Measurements from ENCODE around the gene CDH13.

The CDH13 gene

DNA sequence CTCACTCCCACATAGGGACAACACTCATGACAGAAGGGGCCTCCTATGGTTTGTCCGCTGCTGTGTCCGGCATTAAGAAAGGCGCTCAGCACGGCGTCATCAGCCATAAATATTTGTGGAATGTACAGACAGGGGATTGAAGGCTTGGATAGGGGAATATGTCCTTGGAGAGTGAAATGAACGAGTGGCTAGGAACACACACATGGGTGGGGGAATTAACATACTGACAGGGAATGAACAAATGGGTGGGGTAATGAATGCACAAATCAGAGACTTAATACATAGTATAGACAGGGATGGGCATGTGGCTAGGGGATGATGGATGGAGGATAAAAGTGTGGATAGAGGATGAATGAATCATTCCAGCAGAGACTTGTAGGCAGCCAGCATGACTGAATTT is 1027.0 kb downstream of the CDH13 start:
- no peak for DNase-seq

DNA sequence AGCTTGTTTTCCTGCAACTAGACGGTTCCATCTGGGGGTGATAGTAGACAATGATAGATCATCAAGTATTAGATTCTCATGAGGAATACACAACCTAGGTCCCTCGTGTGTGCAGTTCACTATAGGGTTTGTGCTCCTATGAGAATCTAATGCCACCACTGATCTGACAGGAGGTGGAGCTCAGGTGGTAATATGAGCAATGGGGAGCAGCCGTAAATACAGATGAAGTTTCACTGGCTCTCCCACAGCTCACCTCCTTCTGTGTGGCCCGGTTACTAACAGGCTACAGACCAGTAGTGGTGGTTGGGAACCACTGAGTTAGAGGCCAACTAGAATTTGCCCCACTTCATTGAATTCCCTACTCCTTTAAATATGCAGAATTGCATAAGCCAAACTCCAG is 1033.5 kb downstream of the CDH13 start:
- no peak for DNase-seq

DNA sequence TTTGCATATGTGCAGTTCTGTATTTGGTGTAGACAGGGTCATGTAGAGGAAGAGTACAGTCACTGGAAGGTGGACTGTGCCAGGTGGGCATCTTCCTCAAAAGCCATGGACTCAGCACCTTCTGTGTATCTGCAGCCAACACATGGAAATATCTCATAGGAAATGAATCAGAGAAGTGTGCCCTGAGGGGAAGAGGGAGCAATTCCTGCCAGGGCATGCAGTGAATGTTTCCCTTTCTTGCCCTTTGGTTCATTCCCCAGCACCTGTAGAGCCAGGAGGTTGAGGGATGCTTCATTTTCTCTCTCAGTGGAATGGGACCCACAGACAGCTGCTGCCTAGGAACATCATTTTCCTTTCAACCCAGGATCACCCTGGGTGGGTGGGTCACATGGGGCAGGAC is 1034.9 kb downstream of the CDH13 start:
- no peak for DNase-seq

DNA sequence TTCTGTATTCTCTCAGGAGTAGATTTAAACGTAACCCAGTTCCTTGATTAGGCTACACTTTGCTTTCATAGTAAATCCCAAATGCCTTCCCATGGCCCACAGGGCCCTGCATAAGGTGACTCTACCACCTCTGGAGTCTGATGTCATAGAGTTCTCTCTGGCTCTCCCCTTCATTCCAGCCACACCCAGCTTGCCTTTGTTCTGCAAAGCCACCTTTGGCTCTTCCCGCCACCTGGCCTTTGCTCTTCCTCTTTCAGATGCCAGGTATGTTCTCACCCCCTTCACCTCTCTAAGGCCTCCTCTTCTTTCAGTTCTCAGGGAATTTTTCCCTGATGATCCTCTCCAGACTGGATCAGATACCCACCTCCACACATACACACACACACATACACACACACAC is 1039.7 kb downstream of the CDH13 start:
- no peak for DNase-seq

DNA sequence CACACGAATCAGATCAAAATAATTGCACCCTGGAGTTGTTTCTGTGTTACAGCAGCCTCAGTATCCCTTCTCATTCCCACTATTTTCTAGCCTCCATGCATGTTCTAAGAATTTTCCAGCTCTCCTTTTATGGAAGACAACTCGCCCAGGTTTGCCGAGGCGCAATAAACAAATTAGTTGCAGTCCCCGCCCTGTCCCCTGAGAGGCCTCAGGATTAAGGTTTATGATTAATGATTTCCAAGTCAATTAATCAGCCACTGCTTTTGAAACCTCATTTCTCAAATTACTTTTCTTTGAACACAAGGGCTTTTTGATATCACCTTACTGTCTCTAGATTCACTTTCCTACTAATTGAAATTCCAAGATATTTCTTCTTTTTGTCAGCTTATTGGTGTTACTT is 1042.7 kb downstream of the CDH13 start:
- no peak for DNase-seq

DNA sequence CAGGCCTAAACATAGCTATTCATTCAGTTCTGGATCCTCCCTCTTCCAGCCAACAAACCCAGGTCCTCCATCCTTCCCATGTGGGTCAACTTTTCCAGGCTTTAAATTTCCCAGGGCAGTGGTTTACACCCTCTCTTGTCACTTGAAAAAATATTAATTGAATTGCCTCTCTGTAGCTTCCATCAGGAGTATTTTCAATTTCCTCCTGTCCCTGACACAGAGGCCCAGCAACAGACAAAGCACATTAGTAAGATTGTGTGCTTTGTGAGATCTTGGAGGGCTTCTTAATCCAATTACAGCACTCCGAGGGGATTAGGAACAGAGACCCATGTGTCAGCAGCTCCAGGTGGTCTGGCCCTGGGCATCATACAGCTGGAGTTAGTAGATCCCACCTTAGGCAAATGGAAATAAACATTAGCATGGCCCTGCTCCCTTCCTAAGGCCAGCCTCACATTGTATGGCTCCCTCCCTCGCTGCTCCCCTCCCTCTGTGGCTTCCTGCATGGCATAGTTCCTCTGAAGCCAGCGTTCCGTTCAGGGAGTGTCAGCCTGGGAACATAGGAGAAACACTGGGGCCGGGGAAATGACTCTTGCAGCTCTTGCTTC is 1048.3 kb downstream of the CDH13 start:
- DNase-seq, result no peak

DNA sequence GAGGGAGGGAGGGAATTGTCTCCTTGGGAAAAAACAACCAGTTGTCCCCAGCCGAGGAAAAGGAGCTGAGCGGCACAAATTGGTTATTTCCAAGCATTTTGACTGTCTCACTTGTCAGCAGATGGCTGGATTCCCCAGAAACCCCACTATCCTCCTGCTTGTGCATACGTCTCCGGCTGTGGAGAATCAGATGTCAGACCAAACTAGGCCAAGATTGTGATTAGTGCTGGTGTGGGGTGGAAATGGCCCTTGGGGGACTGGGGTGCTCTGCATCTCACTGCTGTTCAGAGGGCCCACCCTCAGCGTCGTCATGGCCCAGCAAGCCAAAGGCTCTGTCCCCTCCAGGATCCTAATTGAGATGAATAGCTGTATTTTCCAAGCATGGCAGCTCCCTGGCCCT is 1049.3 kb downstream of the CDH13 start:
- DNase-seq, result no peak

DNA sequence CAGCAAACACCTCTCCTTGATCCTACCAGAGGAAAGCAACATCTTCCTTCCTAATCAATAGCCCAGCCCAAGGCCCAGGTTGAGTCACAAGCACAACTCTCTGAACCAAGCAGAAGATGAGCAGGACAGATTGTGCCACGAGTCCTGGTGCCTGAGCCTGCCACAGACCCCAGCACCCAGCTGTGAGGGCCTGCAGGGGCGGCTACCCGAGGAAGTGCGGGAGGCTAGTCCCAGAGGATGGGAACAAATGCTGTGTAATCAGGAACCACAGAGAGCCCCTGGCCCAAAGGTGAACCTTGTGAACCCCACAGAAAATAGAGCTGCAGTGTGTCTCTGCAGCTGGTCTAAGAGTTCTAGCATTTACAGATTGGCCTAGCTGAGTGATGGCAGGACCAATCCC is 1054.2 kb downstream of the CDH13 start:
- DNase-seq, result no peak

DNA sequence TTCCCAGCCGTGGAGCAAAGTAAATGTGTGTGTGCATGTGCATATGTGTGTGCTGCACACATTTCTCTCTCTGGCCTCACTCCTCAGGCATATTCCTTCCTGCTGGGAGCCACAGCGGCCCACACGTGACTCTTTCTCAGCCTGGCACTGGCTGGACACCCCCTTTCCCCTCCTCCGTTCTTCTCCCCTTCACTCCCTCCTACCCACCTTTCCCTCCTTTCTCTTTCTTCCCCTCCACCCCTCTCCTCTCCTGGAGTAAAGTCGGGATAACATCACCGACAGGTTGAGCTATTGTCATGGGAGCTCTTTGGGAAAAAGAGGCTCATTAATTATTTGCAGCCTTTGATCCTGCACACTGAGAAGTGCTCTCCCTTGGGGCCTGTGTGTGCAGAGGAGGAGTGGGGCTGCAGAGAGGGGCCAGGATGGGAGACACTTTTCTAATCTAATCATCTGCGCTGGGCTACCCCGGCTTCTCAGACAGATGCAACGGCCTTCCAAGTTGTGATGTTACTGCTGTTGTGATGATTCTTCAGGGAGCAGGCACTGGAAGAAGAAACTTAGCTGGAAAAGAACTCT is 1054.7 kb downstream of the CDH13 start:
- no peak for DNase-seq

DNA sequence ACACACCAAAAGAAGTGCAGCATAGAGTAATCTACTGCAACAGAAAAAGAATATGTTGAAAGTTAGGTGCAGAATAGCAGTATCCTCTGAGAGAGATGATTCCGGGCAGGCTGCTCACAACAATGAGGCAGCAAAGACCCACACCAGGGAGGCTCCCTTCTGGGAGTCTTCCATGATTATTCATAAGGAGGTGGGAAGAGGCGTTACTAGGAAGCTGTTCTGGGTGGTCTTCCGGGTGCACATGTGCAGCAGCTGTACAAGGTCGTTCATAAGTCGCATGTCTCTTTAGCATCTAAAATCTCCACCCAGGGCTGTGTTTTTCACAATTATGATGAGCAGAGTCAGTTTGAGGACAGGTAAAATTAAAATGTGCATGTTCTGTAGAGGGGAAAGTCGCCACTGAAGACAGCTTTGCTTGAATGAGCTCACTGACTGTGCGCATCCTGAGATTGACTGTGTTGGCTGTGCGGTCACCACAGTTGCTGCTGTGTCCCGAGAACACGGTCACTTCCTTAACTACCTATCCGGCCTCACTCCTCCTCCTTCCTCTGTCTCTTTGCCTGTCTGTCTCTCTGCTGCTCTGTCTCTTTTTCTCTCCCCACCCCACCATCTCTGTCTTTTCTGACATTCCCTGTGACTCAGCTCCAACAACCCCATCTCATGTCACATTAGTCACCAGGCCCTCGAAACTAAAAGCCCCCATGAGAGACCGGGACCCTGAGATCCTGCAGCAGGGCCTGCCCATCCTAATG is 1055.5 kb downstream of the CDH13 start:
- DNase-seq, result no peak

DNA sequence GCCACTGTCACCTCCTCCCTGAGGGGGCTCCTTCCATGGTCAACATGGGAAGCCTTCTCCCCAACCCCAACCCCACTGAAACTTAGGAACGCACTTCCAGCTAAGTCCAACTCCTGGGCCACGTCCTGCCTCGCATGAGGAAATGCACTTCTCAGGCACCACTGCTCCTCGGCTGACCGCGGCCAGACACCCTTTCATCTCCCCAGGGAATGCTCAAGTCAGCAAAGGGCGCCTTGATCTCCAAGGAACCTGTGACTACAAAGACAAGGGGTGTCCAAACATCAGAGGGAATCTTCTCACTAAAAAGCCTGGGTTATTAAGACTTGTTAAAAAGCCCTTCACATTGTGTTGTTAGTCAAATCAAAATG is 1056.1 kb downstream of the CDH13 start:
- no peak for DNase-seq

DNA sequence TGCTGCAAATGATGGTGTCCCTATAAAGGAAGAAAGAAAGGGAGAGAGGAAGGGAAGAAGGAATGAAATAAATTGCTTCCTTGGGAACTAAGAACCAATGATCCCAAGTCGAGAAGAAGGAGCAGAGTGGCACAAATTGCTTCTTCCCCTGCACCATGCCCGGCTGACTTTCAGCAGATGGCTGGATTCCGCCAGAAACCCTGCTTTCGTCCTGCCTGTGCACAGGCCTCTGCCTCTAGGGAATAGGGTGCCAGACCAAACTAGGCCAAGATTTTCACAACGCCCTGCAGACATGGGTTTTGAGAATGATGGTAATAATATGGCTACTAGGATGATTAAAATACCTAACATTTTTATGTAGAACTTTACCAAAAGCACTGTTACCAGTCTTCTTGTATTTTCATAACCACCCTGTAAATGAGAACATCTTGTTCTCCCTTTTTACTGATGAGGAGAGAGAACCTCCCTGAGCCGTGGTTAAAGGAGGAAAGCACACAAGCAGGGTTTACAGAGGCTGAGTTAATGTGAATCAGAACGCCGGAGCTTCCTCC is 1058.9 kb downstream of the CDH13 start:
- DNase-seq, result no peak

DNA sequence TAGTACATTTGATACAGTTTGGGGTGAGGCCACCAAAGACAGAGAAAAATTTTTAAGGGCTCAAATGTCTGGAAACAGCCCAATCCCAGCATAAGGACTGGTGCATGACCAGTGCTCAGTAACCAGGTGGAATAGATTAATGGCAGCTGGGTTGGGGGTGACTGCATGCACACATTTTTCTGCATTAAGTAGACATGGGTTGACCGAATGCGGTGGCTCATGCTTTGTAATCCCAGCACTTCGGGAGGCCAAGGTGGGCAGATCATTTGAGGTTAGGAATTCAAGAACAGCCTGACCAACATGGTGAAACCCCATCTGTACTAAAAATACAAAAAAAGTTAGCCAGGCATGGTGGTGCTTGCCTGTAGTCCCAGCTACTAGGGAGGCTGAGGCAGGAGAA is 1060.0 kb downstream of the CDH13 start:
- DNase-seq, result no peak

DNA sequence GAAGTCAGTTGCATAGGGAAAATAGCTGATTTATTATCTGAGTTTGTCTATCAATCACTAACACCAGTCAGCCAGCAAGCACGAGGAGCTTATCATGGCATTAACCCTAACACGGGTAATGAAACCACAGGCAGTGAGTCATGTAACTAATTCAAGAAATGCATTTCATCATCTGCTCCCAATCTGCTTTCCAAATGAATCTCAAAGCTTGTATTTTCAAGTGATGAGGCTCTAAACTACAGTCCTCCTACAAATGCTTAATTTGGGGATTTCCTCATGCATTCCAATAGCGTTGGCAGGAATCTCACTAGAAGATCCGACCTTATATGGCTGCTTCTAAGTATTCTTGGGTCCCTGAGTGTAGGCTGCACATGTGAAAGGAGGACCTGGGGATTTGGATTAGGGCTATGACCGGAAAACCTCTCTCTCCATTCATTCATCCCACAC is 1062.6 kb downstream of the CDH13 start:
- peak; percentile 98 for DNase-seq

DNA sequence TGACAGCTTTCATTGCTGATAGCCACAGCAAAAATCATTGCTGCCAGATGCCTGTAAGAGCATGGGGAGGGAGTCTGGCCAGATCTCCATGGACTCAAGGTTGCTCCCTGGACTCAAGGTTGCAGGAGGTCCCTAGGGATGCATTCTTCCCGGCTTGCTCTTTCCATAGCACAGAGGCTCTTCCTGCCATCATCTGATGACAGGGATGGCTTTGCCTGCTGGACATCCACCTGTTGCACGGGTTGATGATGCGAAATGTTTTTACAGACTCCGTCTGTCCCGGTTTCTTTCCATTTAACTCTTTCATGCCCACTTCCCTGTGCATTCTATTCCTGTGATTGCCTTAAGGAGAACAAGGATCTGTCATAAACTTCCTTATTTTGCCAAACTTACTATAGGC is 1065.5 kb downstream of the CDH13 start:
- DNase-seq, result no peak

DNA sequence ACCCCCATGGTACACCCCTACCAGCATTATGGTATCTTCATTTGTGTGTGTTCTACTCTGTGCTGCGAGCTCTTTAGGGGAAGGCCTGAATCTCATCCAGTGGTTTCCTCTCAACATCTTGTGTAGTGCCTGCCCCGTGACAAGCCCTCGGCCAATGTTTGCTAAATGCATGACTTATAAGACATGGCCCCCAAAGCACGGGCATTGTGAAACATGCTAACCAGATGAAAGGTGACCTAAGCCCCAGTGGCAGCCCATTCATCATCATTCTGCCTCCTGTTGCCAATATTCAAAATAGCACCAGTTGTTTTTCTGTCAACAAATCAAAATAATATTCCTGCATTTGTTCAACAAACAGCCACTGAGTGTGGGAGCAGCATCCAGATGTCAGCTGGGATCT is 1072.2 kb downstream of the CDH13 start:
- DNase-seq, result no peak

DNA sequence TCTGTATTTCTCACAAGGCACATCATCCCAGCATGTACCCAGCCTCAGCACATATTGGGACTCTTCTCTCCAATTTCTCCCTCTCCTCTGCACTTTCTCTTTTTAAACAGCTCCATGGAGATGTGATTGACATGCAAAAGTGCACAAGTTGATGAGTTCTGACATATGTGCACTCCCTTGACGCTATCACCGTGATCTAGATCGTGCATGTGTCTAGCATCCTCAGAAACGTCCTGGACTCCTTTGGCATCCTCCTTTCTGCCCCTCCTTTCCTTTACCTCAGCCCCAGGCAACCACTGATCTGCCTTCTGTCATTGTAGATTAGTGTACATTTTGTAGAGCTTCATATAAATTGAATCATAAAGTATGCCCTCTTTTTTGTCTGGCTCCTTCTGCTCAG is 1073.0 kb downstream of the CDH13 start:
- no peak for DNase-seq

DNA sequence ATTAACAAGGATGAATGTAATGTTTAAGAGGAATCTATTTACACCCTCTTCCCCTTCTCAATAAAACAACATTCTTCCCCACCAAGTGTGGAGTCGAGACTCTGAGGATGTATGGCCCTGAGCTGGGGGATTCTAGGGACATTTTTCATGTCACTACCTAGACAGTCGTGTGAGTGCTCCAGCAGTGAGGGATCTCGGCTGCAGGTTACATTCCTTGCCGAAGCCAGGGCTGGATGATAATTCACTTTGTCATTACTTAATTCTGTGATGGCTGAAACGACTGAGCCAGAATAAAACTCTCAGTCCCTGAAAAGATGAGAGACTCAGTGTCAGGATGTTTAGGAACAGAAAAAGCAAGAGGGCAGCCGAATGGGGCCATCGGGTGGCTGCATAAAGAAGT is 1074.1 kb downstream of the CDH13 start:
- no peak for DNase-seq

DNA sequence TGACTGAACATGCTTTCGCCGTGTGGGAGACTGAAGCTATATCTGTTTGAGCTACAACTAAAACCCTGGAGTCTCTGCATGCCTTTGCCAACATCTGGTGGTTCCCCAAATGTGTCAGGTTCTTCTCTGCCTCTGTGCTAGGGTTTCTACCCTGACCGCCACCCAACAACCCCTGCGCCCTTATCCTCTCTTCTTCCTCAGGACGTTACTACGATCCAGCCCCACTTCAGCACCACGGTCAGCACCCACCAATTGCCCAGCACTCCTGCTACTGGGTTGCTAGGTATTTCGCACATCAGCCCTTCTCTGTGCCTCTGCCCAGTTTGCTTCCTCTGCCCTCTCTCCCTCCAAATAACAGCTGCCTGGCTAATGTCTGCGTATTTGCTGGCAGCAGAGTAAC is 1074.7 kb downstream of the CDH13 start:
- peak; percentile 29 for DNase-seq

DNA sequence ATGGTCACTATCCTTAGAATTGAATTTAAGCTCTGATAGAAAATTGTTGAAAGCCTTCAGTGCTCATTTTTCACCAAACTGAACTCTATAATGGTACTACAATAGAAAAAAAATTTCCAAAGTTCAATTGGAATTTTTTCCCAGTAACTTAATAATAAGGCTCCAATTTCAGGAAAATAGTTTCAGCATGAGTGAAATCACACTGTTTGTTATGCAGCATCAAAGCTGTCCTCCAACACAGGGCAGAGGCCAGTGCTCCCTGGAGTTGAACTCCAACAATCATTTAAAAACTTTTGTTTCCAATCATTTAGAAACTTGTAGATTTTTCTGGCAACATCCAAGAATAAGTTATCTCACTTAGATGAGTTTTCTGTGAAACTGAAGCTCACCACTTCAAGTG is 1077.9 kb downstream of the CDH13 start:
- peak; percentile 64 for DNase-seq

DNA sequence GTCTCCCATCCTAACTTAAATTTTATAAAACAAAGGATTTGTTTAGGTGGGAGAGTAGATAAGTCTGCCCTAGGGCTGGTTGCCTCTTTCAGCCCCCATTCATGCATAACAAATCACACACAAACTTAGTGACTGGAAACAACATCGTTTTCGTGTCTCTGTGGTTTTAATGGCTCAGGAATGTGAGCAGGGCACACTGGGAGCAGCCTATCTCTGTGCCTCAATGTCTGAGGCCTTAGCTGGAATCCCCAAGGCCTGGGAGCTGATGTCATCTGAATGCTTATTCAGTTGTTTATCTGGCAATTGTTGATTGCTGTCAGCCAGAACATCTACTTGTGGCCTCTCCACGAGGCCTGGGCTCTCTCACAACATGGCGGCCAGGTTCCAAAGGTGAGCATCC is 1079.1 kb downstream of the CDH13 start:
- DNase-seq, result peak; percentile 86

DNA sequence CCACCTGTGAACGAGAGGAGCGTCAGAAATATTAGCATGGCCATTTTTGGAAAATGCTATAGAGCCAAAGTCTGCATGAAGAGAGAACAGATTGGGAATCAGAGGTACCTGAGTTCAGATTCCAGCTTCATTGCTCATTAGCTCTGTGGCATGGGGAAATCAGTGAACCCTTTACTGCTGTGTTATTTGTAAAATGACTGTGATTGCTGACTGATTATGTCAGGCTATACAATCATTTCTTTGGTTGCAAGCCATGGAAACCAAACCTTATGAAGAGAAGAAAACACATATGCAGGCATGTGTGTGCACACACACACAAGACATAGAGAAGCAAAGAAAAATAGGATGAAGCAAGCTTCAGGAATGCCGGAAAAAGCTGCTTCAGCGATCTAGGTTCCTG is 1079.6 kb downstream of the CDH13 start:
- DNase-seq, result peak; percentile 96

DNA sequence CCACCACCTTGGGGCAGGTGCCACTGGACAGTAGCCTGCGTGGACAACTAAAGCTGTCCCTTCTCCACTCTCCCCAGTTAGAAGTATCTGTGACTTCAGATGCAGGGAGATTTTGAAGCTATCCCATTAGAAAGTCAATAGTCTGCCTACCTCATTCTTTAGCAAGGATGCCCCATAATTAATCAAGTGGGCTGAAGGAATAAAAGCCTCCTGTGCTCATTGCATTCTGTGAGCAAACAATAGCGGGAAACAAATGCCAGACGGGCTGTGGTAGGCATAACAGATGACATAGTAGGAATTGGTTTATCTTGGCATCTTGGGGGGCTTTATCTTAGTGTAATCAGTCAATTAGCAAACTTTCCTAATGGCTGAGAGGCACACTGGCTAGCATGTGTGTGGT is 1084.3 kb downstream of the CDH13 start:
- no peak for DNase-seq

DNA sequence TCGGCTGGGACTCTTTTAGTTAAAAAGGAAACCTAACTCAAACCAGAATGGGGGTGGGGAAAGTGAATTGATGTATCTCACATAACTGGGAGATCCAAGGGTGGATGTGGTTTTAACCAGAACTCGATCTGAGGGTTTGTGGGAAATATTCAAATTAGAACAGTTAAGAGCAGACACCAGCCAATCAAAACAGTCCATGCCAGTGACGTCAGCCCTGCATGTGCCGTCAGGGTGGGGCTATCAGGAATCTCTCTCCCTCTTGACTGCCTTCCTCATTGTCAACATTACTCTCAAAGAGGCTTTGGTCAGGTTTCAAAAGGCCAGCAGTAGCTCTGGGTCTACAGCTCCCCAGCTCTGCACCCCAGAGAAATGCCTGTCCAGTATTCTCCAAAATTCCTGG is 1086.8 kb downstream of the CDH13 start:
- DNase-seq, result no peak

Measured in kidney glomerular epithelial cell (primary cell).